ENCODE results near the gene ZNF425.
"Not testable (repeated sequence)": the region's sequence is repeated elsewhere in the genome, so short reads cannot be mapped to it uniquely, and the experiment has no call there.

ZNF425 gene

DNA sequence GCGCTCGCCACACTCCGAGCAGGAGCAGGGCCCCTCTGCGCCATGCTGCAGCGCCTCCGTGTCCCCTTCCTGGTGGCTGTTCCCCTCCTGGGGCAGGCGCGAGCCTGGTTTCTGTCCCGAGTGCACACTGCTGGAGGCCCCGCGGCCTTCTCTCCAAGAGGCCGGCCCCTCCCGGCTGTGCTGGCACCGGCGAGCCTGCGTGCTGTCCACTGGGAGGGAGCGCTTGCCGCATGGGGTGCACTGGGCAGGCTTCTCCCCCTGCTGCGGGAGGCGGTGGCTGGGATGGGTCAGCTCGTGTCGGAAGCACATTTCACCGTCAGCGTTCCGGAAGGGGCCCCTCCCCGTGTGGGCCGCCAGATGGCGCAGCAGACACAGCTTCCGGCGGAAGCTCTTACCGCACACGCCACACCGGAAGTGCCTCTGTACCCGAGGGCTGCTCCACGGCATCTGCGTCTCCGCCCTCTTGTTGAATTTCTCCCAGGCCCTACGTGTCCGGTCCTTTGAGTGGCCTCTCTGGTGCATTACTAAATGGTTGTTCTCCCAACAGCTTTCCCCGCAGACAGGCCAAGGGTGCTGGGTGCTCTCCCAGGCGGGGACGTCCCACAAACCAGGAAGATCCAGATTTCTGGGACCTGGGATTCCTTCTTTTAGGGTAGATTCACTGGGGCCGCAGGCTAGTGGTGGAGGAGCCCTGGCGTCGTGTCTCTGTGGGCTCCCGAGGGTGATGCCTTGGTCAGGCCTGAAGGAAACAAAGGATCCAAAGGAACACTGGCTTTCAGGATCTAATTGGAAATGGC is 54.3 kb downstream of the ZNF425 start:
- DNase-seq: no peak

- no peak for DNase-seq
These were observed 54.9 kb downstream of the ZNF425 start for GRCh38 chr7:149071182-149071635.

GRCh38 chr7:149070372-149071125 is 55.6 kb downstream of the ZNF425 start:
- no peak for DNase-seq

- no peak for DNase-seq
These were observed 58.3 kb downstream of the ZNF425 start for GRCh38 chr7:149067869-149068268.

- DNase-seq: no peak
These were observed 62.6 kb downstream of the ZNF425 start for GRCh38 chr7:149063476-149063875.

GRCh38 chr7:149062217-149062899 is 63.8 kb downstream of the ZNF425 start:
- not testable (repeated sequence) for DNase-seq

GRCh38 chr7:149060156-149060555 is 66.0 kb downstream of the ZNF425 start:
- DNase-seq: no peak

DNA sequence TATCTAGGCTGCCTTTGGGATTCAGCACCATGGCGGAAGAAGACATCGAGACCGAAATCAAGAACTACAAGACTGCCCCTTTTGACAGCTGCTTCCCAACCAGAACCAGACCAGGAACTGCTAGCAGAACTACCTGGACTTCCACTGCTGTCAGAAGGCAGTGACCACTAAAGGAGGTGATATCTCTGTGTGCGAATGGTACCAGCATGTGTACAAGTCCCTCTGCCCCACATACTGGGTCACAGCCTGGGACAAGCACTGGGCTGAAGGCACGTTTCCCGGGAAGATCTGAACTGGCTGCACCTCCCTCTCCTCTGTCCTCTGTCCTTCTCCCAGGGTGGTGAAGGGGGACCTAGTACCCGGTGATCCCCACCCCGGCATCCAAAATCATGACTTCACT is 72.2 kb downstream of the ZNF425 start:
- DNase-seq: no peak

- no peak for DNase-seq
These were observed 72.7 kb downstream of the ZNF425 start for GRCh38 chr7:149053384-149053783.
